ENCODE data around the gene CCR5.

CCR5 gene

DNA sequence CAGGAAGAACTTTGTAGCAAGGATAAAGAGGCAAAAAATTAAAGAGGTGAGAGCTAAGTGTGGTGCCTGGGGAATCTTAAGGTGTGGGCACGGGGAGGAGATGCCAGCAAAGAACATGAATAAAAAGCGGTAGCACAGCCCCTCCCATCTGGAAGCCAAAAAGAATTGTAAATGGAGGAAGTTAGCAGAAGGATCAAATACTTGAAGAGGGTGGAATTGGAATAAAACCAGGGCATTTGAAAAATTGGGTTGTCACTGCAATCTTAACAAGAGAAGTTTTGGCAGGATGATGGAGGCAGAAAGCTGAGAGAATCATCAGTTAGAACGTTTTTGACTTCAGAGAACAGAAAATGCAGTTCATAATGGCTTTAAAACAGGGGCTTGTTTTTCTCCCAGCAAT lies 14.5 kb upstream of the CCR5 start:
- DNase-seq (ENCODE audit: low spot score): no peak
- TF ChIP-seq, protein P1, sequence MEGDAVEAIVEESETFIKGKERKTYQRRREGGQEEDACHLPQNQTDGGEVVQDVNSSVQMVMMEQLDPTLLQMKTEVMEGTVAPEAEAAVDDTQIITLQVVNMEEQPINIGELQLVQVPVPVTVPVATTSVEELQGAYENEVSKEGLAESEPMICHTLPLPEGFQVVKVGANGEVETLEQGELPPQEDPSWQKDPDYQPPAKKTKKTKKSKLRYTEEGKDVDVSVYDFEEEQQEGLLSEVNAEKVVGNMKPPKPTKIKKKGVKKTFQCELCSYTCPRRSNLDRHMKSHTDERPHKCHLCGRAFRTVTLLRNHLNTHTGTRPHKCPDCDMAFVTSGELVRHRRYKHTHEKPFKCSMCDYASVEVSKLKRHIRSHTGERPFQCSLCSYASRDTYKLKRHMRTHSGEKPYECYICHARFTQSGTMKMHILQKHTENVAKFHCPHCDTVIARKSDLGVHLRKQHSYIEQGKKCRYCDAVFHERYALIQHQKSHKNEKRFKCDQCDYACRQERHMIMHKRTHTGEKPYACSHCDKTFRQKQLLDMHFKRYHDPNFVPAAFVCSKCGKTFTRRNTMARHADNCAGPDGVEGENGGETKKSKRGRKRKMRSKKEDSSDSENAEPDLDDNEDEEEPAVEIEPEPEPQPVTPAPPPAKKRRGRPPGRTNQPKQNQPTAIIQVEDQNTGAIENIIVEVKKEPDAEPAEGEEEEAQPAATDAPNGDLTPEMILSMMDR (IDR thresholded peaks at IDR 0.05; ENCODE audit: borderline replicate concordance, control extremely low read depth, extremely low read depth, insufficient read depth, missing control alignments): no peak
- in situ Hi-C loops (cut with MboI; ENCODE audit: low sequenced_read_pairs, unreplicated experiment): no loop called here

DNA sequence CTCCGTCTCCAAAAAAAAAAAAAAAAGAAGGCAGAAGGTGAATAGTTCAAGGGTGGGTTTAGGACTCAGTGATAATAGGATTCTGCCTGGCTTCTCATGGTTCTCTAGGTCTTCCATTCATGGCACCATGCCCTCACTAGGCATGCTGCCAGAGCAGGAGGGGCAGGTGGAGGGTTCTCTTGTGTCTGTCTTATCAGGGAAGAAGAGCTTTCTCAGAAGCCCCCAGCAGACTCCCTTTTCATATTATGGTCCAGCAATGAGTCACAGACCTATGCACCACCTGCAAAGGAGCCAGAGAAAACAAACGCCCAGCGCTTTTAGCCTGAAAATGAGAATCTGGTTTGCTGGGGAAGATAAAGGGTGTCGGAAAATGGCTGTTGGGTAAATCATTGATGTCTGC lies 13.8 kb upstream of the CCR5 start:
- DNase-seq (ENCODE audit: low spot score): no peak
- TF ChIP-seq, protein P1 (IDR thresholded peaks at IDR 0.05; ENCODE audit: borderline replicate concordance, control extremely low read depth, extremely low read depth, insufficient read depth, missing control alignments): no peak
- in situ Hi-C loops (cut with MboI; ENCODE audit: low sequenced_read_pairs, unreplicated experiment): no loop called here

DNA sequence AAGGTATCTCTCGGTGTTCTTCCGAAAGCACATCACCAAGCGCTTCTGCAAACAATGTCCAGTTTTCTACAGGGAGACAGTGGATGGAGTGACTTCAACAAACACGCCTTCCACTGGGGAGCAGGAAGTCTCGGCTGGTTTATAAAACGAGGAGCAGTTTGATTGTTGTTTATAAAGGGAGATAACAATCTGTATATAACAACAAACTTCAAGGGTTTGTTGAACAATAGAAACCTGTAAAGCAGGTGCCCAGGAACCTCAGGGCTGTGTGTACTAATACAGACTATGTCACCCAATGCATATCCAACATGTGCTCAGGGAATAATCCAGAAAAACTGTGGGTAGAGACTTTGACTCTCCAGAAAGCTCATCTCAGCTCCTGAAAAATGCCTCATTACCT lies 12.3 kb upstream of the CCR5 start:
- no peak for DNase-seq (ENCODE audit: low spot score)
- in situ Hi-C loops (cut with MboI; ENCODE audit: low sequenced_read_pairs, unreplicated experiment): no loop called here
- TF ChIP-seq, protein P1 (IDR thresholded peaks at IDR 0.05; ENCODE audit: borderline replicate concordance, control extremely low read depth, extremely low read depth, insufficient read depth, missing control alignments): no peak

DNA sequence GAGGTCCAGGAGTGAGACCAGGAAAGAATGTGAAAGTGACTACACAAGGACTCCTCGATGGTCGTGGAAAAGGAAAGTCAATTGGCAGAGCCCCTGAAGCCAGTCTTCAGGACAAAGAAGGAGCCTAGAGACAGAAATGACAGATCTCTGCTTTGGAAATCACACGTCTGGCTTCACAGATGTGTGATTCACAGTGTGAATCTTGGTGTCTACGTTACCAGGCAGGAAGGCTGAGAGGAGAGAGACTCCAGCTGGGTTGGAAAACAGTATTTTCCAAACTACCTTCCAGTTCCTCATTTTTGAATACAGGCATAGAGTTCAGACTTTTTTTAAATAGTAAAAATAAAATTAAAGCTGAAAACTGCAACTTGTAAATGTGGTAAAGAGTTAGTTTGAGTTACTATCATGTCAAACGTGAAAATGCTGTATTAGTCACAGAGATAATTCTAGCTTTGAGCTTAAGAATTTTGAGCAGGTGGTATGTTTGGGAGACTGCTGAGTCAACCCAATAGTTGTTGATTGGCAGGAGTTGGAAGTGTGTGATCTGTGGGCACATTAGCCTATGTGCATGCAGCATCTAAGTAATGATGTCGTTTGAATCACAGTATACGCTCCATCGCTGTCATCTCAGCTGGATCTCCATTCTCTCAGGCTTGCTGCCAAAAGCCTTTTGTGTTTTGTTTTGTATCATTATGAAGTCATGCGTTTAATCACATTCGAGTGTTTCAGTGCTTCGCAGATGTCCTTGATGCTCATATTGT lies 10.8 kb upstream of the CCR5 start:
- in situ Hi-C loops (cut with MboI; ENCODE audit: low sequenced_read_pairs, unreplicated experiment): loop anchor here (10.0 kb wide), 1 partner anchor 85 kb away; no protein-coding TSS in a partner anchor
- TF ChIP-seq, protein P1 (IDR thresholded peaks at IDR 0.05; ENCODE audit: borderline replicate concordance, control extremely low read depth, extremely low read depth, insufficient read depth, missing control alignments): no peak
- no peak for DNase-seq (ENCODE audit: low spot score)

DNA sequence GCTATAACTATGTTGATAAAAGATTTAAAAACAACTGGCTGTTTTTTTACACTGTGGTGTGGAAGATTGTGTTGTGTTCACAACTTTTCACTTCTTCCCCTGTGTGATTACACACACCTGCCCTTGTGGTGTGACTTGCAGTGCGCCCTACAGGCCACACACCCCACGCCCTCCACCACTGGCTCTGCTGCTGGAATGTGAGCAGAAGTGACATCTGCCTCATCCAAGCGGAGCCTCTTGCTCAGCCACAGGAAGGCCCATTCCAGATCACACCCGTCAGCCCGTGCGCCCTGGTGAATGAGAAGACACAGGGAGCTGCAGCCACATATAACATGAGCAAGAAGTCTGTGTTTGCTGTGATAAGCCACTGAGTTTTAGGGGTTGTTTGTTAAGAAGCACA lies 9.8 kb upstream of the CCR5 start:
- in situ Hi-C loops (cut with MboI; ENCODE audit: low sequenced_read_pairs, unreplicated experiment): loop anchor here (10.0 kb wide), 1 partner anchor 86 kb away; no protein-coding TSS in a partner anchor
- DNase-seq (ENCODE audit: low spot score): no peak
- TF ChIP-seq, protein P1 (IDR thresholded peaks at IDR 0.05; ENCODE audit: borderline replicate concordance, control extremely low read depth, extremely low read depth, insufficient read depth, missing control alignments): no peak

DNA sequence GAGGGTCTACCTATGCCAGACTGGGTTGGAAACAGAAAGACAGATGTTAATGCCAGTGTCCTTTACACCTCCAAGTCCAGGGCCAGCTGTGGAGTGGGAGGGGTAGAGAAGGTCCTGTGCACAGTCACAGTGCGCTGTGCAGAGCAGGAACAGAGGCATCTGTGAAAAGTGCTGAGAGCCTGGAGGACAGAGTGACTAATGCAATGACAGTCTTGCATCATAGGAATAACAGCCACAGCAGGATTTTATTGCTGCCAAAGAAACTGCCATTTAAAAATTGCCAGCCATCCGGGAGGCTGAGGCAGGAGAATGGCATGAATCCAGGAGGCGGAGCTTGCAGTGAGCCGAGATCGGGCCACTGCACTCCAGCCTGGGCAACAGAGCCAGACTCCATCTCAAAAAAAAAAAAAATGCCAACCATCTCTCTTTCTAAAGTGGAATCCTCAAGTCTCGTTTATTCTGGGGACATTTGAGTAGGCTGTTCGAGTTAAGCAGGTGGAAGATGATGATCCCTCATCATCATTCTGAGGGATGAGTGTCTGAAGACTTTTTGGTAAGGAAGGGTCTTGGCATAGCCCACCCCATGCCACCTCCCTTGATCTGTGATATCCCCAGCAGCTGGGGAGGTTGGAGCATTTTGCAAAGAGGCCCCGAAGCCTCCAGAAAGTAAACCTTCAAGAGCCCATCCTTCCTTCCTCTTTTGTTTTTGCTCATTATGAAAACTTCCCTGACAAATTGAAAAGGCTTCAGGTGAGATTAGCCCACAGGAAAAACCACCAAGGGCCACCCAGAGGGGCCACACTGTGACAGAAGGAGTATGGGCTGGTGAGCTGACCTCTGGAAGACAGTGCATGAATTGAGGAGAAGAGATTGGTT lies 9.1 kb upstream of the CCR5 start:
- DNase-seq (ENCODE audit: low spot score): no peak
- in situ Hi-C loops (cut with MboI; ENCODE audit: low sequenced_read_pairs, unreplicated experiment): loop anchor here (10.0 kb wide), 1 partner anchor 87 kb away; no protein-coding TSS in a partner anchor
- TF ChIP-seq, protein P1 (IDR thresholded peaks at IDR 0.05; ENCODE audit: borderline replicate concordance, control extremely low read depth, extremely low read depth, insufficient read depth, missing control alignments): no peak
